GM19240 (cell line): ENCODE results near the gene SORBS2.
"Not testable (repeated sequence)": the region's sequence is repeated elsewhere in the genome, so short reads cannot be mapped to it uniquely, and the experiment has no call there.

Experiments used
- DNase-seq: peaks from one replicate; pipeline ENCODE4 v3.0.0; 2011; ENCODE audit warnings: low spot score; ENCODE audit not compliant: insufficient read length

The SORBS2 gene

DNA sequence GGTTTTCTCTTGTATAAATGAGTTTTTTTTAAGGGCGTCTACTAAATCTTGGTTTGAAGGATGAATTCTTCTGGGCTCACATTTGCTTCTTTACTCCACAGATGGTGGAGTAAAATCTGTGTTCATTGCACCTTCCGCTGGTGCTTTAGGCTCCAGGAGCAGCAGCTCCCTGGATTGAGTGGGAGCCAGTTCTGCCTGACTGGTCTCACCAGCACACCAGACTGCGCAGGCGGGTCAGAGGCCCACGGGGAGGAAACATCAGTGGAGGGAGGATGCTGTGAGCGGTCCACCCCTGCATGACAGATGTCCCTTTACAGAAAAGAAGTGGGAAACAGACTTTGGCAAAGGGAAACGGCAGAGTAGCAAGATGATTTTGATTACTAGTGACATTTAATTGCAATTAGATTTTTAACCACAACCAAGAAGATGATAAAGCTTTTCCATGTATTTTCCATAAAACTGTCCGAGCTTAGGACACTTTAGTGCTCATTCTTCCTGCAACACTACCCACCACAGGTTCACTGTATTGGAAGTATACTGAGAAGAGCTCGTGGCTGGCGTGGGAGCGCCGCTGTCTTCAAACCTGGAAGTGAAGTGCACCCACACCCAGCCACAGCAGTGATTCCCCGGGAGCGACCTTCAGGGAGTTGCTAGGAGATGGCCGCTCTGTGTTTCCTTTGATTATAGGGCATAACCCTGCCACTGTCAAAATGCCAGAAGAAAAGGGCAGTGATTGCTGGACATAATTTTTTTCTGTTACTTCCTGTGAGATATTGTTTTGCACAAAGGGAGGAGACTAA, 95.2 kb downstream of the SORBS2 start:
- no peak for DNase-seq

DNA sequence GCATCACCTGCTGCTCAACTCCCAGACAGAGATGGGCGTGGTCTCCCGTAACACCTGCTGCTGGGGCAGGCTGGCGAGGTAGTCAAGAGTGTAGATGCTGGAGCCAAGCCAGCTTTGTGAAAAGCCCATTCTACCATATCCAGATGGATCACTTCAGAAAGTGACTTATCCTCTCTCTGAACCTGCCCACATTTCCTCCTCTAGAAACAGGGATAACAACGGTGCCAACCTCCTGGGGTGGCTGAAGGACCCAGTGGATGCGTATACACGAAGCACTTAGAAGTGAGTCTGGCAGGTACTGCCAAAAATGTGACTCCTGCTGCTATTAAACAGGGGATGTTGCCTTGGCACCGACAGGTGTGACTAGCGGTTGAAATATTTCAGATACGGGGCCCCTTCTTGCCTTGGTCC, 95.8 kb downstream of the SORBS2 start:
- DNase-seq = no peak

DNA sequence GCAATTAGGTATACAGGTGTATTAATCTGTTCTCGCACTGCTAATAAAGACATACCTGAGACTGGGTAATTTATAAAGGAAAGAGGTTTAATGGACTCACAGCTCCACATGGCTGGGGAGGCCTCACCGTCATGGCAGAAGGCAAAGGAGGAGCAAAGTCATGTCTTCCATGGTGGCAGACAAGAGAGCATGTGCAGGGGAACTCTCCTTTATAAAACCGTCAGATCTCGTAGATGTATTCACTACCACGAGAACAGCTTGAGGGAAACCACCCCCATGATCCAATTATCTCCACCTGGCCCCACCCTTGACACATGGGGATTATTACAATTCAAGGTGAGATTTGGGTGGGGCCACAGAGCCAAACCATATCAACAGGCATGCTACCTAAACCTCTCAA, 97.5 kb downstream of the SORBS2 start:
- DNase-seq = not testable (repeated sequence)

DNA sequence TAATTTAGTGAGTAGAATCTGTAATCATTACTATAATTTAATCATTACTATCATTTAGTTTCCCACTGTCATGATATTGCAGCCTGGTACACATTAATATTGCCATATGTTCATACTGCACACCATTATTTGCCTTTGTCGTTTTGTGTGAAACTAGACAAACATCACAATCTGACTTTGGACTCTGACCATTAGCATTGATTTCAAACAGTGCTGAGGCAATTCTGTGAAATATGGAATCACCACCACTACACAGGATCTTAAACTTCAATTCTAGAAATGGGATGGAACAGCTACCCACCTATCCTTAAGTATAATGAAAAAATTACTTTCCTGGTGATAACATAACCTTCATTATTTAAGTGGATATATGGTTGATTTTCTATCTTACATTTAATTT, 98.3 kb downstream of the SORBS2 start:
- DNase-seq = no peak

DNA sequence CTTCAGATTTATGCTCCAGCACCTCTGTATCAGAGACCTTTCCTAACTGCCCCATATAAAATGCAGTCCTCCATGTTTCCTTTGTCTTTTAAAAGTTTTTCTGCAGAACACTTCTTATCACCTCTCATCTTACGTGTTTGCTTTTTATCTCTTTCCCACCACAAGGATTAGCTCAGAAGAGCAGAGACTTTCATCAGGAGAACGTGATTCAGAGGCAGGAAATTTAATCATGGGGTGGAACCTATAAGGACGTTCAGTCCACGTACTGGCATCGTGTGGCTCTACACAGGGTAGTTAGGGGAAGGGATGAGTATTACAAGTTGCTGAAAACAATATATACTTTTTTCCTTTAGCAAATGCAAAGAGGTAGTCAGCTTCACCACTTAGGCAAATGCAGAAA, 98.7 kb downstream of the SORBS2 start:
- no peak for DNase-seq

DNA sequence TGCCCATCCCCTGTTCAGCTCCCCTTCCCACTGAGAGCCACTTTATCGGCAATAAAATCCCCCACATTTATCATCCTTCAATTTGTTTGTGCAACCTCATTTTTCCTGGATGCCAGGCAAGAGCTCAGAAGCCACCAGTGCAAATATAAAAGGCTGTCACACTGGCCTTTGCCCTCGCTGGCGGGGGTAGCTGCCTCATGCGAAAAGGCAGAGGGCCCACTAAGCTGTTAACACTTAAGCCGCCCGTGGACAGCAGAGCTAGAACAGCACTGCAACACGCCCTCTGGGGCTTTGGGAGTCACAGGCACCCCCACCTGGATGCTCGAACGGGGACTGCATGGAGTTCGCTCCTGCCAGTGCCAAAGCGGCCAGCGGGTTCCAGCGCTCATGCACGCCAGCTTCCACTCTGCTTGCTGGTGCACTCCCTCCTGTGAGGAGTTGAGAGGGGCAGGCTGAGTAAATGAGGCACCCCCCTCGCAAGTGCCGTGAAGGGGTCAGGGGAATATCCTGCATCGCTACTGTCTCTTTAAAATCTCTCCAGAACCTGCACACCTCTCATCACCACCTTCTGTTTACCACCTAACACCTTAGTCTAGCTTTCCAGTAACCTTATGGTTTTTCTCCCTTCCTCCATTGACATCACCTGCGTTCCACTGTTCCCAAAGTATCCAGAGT, 99.5 kb downstream of the SORBS2 start:
- no peak for DNase-seq

DNA sequence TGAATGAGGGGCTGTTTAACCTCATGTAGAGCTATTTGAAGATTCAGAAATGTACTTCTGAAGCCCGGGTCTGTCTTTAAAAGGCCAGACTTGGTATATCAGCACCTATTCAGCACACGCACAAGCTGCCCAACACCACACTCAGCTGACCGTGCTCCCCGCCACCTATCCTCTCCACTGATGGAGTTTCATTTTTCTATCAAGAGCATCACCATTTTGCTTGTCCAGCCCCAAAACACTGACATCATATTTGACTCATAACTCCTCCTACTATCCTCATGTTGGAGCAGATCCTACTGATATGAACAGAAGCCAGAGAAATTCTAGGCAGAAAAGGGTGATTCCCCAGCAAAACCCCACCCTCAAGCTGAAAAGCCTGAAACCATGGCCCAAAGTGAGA, 100.3 kb downstream of the SORBS2 start:
- no peak for DNase-seq

DNA sequence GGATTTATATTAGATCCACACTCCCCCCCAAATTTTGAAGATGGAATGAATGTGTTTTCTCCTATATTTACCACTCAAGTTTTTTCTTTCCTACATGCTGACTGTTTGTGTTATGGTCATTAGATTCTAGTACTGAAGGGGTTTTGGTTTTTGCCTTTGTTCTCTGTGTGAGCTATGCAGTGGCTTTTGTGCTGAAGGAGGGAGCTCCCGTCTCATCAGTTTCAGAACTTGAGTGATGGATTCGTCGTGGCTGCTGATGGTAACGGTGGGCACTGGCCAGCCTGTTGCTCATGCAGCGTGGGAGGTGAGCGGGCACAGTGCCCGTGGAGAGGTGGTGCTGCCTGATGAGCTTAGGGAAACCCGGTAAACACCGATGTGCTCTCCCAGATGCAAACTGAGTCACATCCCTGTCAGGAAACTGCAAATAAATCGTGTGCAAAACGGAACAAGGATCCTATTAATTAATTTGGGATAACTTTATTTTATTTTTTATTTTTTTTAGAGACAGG, 101.5 kb downstream of the SORBS2 start:
- no peak for DNase-seq

DNA sequence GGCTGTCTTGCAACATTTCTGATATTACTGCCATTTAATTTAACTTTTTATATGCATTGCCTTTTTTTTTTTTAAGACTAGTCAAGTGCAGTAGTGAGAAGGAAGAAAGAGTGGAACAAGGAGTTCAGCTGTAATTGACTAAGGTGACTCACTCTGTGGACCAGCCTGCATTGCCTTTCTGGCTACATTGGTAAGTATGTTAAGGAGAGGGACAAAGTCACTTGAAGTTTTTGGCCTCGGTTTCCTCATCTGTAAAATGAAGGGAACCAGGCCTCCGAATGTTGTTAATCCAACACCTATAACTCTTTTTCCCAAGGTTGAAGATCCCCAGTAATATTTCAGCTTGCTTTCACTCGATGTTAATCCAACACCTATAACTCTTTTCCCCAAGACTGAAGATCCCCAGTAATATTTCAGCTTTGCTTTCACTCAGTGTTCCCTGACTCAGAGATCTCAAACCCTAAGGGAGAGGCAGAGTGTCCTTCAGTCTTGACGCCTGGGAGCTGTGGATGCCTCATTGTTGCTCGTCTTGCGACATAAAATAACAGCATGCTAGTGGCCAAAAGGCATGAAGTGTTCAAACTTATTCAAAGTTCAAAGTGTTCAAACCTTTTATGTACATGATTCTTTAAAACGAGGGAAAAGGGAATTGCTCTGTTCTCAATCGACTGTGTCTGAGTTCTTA, 102.0 kb downstream of the SORBS2 start:
- no peak for DNase-seq

DNA sequence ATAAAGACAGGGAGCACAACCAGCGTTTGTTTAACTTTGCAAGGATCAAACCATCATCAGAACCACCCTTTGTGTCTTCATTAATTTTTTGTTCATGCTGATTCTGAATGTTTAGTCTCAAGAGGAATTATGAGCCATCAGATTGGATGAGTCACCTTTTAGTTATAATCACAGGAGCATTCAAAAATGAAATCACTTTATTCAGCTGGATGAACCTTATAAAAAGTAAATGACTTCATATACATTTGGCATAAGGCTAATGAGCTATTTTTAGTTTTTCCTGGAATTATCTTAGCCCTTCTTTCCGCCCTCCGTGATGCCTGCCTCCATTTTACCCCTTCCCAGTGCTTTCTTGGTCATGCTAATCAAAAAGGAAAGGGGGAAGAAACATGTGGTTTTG, 103.6 kb downstream of the SORBS2 start:
- no peak for DNase-seq

DNA sequence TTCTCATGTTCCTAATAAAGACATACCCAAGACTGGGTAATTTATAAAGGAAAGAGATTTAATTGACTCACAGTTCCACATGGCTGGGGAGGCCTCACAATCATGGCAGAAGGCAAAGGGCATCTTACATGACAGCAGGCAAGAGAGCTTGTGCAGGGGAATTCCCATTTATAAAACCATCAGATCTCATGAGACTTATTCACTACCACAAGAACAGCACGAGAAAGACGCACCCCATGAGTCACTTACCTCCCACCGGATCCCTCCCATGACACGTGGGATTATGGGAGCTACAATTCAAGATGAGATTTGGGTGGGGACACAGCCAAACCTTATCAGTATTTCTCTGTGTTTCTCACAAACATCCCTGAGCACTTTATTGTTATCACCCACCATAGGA, 104.4 kb downstream of the SORBS2 start:
- not testable (repeated sequence) for DNase-seq

DNA sequence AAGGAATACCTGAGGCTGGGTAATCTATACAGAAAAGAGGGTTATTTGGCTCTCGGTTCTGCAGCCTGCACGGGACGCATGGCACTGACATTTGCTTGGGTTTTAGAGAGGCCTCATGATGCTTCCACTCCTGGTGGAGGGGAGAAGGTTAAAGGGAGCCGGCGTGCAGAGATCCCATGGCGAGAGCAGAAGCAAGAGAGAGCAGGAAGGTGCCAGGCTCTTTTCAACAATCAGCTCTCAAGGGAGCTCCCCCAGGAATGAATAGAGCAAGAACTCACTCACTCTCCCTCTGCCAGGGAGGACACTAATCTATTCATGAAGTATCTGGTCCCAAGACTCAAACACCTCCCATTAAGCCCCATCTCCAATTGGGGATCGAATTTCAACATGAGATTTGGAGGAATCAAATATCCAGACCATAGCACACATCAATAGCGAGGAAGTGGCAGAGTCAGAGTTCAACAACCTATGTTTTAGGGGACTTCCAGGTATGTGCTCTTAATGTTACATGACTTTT, 109.8 kb downstream of the SORBS2 start:
- no peak for DNase-seq

DNA sequence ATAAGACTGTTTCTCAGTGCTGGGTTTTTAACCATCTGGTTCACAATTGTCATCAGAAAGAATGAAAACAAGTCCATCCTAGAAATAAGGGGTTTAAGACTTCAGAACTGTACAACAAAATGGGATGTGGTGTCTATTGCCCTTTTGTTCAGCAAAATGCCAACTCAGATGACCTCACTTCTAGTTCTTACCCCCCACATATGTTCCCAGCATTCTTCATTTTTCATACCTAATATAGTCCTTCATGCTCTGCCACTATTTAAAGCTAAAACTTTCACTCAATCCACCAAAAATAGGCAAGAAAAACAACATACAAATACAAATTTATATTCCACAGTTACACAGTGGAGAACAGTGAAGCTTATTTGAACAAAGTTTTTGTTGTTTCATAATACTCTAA, 111.4 kb downstream of the SORBS2 start:
- no peak for DNase-seq

DNA sequence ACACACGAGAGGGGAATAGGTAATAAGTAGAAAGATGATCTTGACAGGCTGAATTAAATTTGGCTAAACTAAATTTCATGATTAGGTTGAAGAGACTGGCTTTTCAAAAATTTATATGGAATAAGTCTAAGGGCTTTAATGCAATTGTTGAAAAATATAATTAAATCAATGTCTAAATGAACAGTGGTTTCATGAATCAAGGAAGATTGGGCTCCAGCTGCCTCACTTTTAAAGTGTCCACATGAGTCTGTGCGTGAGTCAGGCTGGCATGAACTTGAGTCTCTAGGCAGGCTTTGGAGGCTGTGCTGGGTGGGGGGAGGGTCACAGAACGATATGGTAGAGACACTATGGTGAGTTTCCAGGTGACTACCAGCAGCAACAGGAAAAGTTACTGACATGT, 111.9 kb downstream of the SORBS2 start:
- DNase-seq = no peak

DNA sequence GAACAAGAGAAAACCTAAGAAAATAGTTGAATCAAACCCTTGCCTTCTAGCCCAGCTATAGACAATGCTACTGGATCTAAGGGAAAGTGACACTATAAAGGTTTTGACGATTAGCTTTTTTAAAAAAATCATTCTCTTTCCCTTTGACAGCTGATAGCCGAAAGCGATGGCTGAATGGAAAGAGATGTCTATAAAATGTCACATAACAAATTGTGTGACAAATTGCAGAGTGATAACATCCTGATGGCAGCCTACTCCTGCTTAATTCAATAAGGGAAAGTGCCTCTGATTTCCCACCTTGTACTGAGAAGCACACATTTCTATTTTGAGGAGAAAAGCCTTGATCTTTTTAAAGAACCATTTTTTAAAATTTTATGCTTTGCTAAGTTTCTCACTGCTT, 114.5 kb downstream of the SORBS2 start:
- no peak for DNase-seq

DNA sequence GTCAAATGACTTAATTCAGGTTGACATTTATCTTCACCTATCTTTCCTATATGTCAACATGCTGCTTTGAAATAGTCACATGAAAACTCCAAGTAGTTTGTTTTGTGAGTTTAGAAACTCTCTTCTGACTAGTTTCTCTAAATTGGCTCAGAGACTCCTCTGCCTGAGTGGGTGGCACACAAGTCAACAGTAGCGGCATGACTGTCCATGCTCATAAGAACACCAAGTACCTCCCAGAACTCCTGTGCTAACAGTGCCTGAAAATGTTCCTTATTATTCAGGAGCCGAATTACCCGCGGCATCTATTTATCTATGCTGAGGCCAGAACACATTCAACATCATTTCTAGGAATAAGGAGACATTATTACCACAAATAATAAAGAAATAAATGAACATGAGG, 116.3 kb downstream of the SORBS2 start:
- no peak for DNase-seq

DNA sequence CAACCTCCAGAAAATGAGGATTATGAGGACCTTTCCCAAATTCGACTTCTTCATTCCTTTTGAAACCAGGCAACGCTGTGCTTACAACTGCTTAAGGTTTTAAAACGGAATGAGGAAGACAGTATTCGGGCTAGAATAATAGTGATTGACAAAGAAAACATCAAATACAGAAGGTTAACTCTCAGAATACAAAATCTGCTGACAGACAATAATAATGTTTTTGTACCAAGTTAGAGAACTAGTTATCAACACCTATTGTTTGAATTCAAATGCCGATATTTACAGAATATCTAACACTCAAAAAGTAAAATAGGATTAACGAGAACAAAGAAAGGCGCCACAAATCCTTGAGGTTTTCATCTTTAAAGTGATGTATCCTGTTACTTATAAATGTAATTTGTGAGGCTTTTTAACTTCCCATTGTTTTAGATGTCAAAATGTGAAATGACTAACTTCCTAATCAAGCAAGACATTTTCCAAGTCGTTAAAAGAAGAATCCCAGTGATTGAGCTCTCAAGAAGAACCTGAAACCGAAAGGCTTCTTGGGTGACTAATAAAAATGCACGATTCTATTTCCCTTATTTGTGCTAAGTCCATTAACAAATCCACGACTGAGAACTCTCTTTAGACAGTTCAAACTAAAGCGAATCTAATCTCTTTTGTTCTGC, 118.3 kb downstream of the SORBS2 start:
- no peak for DNase-seq

DNA sequence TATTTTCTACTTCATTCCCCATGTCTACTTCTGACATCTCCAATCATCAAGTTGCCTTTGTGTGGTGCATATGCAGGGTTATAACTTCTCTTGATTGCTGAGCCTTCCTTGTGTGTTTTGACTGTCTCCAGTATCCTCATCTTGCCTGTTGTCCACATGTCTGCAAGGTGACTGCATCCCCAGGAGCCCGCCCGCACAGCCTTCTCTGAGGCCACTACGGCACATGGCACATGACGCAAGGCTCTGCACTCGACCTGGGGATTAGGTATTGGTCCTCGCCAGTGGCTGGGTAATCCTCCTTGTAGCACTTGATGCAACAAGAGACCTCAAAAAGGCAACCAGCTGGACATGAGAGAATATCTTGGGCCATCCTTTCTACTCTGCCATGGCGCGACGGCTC, 122.6 kb downstream of the SORBS2 start:
- no peak for DNase-seq

DNA sequence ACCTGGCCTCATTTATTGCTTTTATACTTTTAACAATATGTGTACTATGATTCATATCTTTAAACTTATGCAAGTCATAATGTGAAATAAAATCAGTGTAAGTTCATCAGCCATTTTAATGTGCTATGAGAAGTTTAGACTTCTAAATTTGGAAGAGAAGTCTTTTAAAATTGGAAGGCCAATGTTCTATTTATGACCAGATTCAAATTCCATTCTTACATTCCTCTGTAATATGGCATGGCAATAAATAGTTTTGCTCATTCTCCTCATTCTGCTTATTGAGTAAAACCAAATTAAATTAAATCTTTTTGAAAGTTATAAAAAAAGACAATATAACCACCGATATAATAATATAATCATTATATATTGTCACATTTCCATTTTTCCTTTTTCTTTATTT, 126.2 kb downstream of the SORBS2 start:
- no peak for DNase-seq

DNA sequence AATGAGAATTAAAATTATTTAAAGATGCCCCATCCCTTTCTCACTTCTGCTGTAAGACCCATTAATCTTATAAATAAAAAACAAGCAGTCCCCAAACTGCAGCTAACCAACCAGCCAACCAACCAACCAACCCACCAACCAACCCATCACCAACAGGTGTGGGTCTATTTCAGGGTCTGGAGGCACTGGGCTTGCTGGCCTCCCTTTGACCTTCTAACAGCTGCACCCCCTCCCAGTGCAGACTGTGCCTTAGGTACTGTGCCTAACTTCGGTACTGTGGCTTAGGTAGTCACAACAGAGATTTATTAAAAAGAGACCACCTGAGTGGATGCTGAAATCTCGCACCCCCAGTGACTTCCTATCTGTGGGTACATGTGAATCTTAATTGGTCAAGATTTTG, 128.1 kb downstream of the SORBS2 start:
- DNase-seq = no peak

DNA sequence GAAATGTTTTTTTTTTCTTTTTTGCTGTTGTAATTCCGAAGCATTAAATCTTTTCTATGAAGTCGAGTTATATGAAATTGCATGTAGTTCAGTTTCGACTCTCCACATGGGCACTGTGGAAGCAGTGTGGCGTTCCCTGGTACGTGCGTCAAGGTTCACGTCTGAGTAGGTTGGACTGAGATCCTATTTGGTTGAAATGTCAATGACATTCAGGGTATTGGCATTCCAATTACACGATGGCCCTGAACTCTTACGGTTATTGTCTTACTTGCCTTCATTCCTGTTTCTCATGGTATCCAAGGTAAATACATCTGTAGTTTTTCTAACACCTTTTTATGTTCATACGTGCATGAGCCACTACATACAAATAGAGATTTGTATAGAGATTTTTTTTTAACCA, 128.8 kb downstream of the SORBS2 start:
- DNase-seq = no peak

DNA sequence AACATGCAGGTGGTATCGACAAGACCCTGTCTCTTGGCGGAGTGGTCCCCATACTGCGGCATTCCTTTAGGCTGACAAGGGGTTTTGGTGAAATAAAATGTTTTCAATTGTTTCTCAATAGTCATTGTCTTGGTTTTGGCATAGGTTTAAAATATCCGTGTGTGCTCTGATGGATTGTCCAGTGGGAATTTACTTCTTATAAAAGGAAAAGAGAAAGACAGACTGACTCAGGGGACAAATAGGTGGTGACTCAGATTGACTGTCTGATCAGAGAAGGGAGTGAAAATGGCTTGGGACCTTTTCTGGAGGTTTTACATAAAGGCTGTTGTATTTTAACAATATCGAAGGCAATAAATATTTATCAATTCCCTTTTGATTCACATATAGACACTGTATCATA, 129.8 kb downstream of the SORBS2 start:
- DNase-seq = no peak
